CD4-positive, alpha-beta T cell (primary cell): ENCODE results near the gene BICDL1. TPM values are rescaled to one million over a fixed set of nuclear protein-coding genes. Genes with fewer than 3 reads are reported as not detected.

Experiments used
- ATAC-seq: fragments of 200-7000 bp; cut with Tn5 transposase; one replicate; pipeline ENCODE4 v1.10.0; 2022; ENCODE audit warnings: mild to moderate bottlenecking; ENCODE audit not compliant: poor library complexity
- CTCF ChIA-PET: fragments of 350-600 bp; sonication (Branson Sonifier 250); formaldehyde crosslinking; loops from one replicate; lab custom pipeline; 2021; ENCODE audit warnings: antibody characterized with exemption, inconsistent platforms; lab: Charles Lee
- POLR2A ChIA-PET: fragments of 350-600 bp; sonication (Branson Sonifier 250); formaldehyde crosslinking; loops from one replicate; lab custom pipeline; 2021; ENCODE audit warnings: antibody characterized with exemption, inconsistent platforms; lab: Charles Lee
- DNase-seq, 14 experiments: peaks; one replicate each; pipeline ENCODE4 v3.0.0-alpha.2; 2013 to 2020; ENCODE audit warnings: mixed read lengths in 2 of 14
- H3K27ac ChIP-seq, 2 donors: one replicate each; pipeline versions ENCODE4 v1.5.1 to v1.7.0; 2013; ENCODE audit warnings: low read length in 2 of 2, low read depth in 1 of 2, mild to moderate bottlenecking in 1 of 2
- H3K27me3 ChIP-seq, 2 experiments: 1 replicate in 1 of 2; 2 replicates in 1 of 2; pipeline versions ENCODE4 v1.6.1 to v1.7.0; 2013; ENCODE audit warnings: low read length in 2 of 2, control low read depth in 1 of 2, mild to moderate bottlenecking in 1 of 2, moderate library complexity in 1 of 2; ENCODE audit not compliant: insufficient read depth in 2 of 2, control insufficient read depth in 1 of 2
- H3K36me3 ChIP-seq: one replicate; pipeline ENCODE4 v1.6.1; 2013; ENCODE audit warnings: low read length, control low read depth; ENCODE audit not compliant: insufficient read depth
- H3K4me1 ChIP-seq: one replicate; pipeline ENCODE4 v1.6.1; 2013; ENCODE audit warnings: low read length, control low read depth; ENCODE audit not compliant: insufficient read depth
- H3K4me3 ChIP-seq: one replicate; pipeline ENCODE4 v1.5.1; 2013; ENCODE audit warnings: mild to moderate bottlenecking, low read length, moderate library complexity
- H3K9me3 ChIP-seq, 2 experiments: 1 replicate in 1 of 2; 2 replicates in 1 of 2; pipeline versions ENCODE4 v1.6.1 to v1.7.0; 2013; ENCODE audit warnings: low read length in 2 of 2, mild to moderate bottlenecking in 2 of 2, control low read depth in 1 of 2, moderate library complexity in 1 of 2; ENCODE audit not compliant: control insufficient read depth in 1 of 2, insufficient read depth in 1 of 2
- H3K27ac Mint-ChIP-seq: one replicate; pipeline ENCODE4 v1.8.0; 2020; ENCODE audit warnings: mixed read lengths
- H3K27me3 Mint-ChIP-seq: one replicate; pipeline ENCODE4 v1.8.0; 2021; ENCODE audit warnings: mixed read lengths
- H3K36me3 Mint-ChIP-seq: one replicate; pipeline ENCODE4 v1.8.0; 2021; ENCODE audit warnings: low read depth, mixed read lengths
- H3K4me1 Mint-ChIP-seq: one replicate; pipeline ENCODE4 v1.8.0; 2021; ENCODE audit warnings: low read depth, mixed read lengths
- H3K4me3 Mint-ChIP-seq: one replicate; pipeline ENCODE4 v1.8.0; 2020; ENCODE audit warnings: mild to moderate bottlenecking, mixed read lengths
- H3K9me3 Mint-ChIP-seq: one replicate; pipeline ENCODE4 v1.8.0; 2020; ENCODE audit warnings: mixed read lengths
- intact Hi-C, 2 experiments: fragments of 100-400 bp; cut with DNase I in 1 of 2; cut with micrococcal nuclease in 1 of 2; formaldehyde crosslinking; loops; one replicate each; pipeline versions ENCODE4 v1.15.1 to v1.9.0; 2023 to 2025; cut with DNase I, micrococcal nuclease
- total RNA-seq, 174 experiments: library from RNA in 2 of 174; stranded (reverse) in 2 of 174; gene quantifications; one replicate each; pipeline ENCODE4 v1.2.3 and lab custom pipeline; 2021 to 2026
- TF ChIP-seq, protein P1 (sequence below): fragments of 200-600 bp; IDR thresholded peaks from one replicate; pipeline ENCODE4 v1.8.0; 2022; ENCODE audit warnings: antibody characterized with exemption, mild to moderate bottlenecking

The BICDL1 gene
- total RNA-seq, 2 experiments from 2014 or later: 143 to 146 TPM

- Mint-ChIP-seq H3K36me3 (peaks cover 32% of the 10 kb centered on the region), H3K4me3 (no peak overlapping the region), H3K4me1 (peaks cover 18% of the 10 kb centered on the region), H3K27ac (peak overlapping the region; percentile 13), H3K9me3 (no peaks in the 10 kb centered on the region), H3K27me3 (no peaks in the 10 kb centered on the region)
- intact Hi-C loops: no loop called here
- peaks cover 47% of the 10 kb centered on the region for H3K36me3 ChIP-seq
- TF ChIP-seq, protein P1, sequence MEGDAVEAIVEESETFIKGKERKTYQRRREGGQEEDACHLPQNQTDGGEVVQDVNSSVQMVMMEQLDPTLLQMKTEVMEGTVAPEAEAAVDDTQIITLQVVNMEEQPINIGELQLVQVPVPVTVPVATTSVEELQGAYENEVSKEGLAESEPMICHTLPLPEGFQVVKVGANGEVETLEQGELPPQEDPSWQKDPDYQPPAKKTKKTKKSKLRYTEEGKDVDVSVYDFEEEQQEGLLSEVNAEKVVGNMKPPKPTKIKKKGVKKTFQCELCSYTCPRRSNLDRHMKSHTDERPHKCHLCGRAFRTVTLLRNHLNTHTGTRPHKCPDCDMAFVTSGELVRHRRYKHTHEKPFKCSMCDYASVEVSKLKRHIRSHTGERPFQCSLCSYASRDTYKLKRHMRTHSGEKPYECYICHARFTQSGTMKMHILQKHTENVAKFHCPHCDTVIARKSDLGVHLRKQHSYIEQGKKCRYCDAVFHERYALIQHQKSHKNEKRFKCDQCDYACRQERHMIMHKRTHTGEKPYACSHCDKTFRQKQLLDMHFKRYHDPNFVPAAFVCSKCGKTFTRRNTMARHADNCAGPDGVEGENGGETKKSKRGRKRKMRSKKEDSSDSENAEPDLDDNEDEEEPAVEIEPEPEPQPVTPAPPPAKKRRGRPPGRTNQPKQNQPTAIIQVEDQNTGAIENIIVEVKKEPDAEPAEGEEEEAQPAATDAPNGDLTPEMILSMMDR: no peak
- no peaks in the 10 kb centered on the region for H3K9me3 ChIP-seq
- H3K4me3 ChIP-seq: no peak overlapping the region
- ATAC-seq (no peak), DNase-seq (no peak)
- peaks cover 14% of the 10 kb centered on the region for H3K4me1 ChIP-seq
- ChIA-PET CTCF (no interaction called here), POLR2A (interaction anchor here (1.2 kb wide), 1 partner anchor 12 kb away, joined by 3 read pairs; no protein-coding TSS in a partner anchor)
- no peak overlapping the region for H3K27ac ChIP-seq
- H3K27me3 ChIP-seq: no peaks in the 10 kb centered on the region
Measured at GRCh38 chr12:120090626-120091295, 101.7 kb downstream of the BICDL1 start.

- Mint-ChIP-seq H3K27me3 (no peaks in the 10 kb centered on the region), H3K9me3 (no peaks in the 10 kb centered on the region), H3K4me3 (no peak overlapping the region), H3K4me1 (peaks cover 12% of the 10 kb centered on the region), H3K36me3 (peaks cover 32% of the 10 kb centered on the region), H3K27ac (peak overlapping the region; percentile 13)
- intact Hi-C loops: no loop called here
- Histone ChIP-seq H3K27me3 (no peaks in the 10 kb centered on the region), H3K4me1 (peaks cover 13% of the 10 kb centered on the region), H3K27ac (peak overlapping the region in 1 of 2 donors; percentile 2), H3K9me3 (no peaks in the 10 kb centered on the region), H3K36me3 (peaks cover 54% of the 10 kb centered on the region), H3K4me3 (no peak overlapping the region)
- DNase-seq (no peak), ATAC-seq (no peak)
- ChIA-PET CTCF (no interaction called here), POLR2A (interaction anchor here (1.1 kb wide), 1 partner anchor 25 kb away, joined by 4 read pairs; the partner anchor contains the start of gene RAB35)
- TF ChIP-seq, protein P1: no peak
Measured at GRCh38 chr12:120091371-120092090, 102.5 kb downstream of the BICDL1 start.

DNA sequence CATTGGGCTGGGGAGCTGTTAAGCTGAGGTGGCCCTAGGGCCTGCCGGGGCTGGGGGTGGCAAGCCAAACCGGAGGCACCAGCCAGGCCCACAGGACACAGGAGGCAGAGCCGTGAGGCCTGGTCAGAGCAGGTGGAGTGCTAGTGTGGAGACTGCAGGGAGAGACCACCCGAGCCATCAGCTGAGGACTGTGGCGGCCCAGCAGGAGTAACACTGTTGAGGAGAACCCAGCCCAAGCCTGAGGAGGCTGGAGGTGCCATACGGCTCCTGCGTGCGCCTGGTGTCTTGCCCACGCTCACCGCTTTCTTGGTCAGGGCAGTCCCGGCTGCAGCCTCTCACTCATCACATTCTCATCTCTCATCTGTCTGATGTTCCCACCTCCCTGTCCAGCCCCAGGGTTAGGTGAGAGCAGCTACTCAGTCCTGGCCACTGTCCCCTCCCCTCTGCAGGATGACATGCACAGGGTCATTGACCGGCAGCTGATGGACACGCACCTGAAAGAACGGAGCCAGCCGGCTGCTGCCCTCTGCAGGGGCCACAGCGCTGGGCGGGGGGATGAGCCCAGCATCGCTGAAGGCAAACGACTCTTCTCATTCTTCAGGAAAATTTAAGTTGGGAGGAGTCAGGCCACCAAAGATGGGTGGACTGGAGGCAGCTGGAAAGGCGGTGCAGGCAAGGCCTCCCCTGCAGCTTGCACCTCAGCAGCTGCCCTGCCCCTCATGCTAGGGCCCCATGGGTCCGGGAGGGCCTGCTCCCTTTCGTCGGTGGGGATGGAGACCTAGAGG lies 103.7 kb downstream of the BICDL1 start:
- DNase-seq: no peak
- intact Hi-C loops: no loop called here
- no peak overlapping the region for H3K4me3 ChIP-seq
- H3K27me3 ChIP-seq: no peaks in the 10 kb centered on the region
- H3K9me3 ChIP-seq: no peaks in the 10 kb centered on the region
- H3K36me3 ChIP-seq: peaks cover 66% of the 10 kb centered on the region
- POLR2A ChIA-PET: no interaction called here
- H3K27me3 Mint-ChIP-seq: no peaks in the 10 kb centered on the region
- no peak overlapping the region for H3K27ac ChIP-seq
- H3K4me3 Mint-ChIP-seq: no peak overlapping the region
- CTCF ChIA-PET: interaction anchor here (0.6 kb wide), 1 partner anchor 107 kb away, joined by 3 read pairs; no protein-coding TSS in a partner anchor
- H3K4me1 ChIP-seq: peaks cover 3% of the 10 kb centered on the region
- no peak overlapping the region for H3K27ac Mint-ChIP-seq
- no peak for ATAC-seq
- peaks cover under 1% of the 10 kb centered on the region for H3K4me1 Mint-ChIP-seq
- no peaks in the 10 kb centered on the region for H3K9me3 Mint-ChIP-seq
- peaks cover 34% of the 10 kb centered on the region for H3K36me3 Mint-ChIP-seq
- TF ChIP-seq, protein P1: no peak
